HG02870 (cell line): Measurements from ENCODE around the gene TST.

Source experiments
- ATAC-seq: cut with Tn5 transposase; IDR thresholded peaks from one replicate; pipeline ENCODE4 v1.9.1; 2021; ENCODE audit warnings: mild to moderate bottlenecking, moderate library complexity; ENCODE audit not compliant: unreplicated experiment

TST gene

GRCh38 chr22:37054056-37054395 lies 34.8 kb upstream of the TST start:
- no peak for ATAC-seq

GRCh38 chr22:37053310-37054055 lies 34.2 kb upstream of the TST start:
- no peak for ATAC-seq

GRCh38 chr22:37052386-37053309 lies 33.4 kb upstream of the TST start:
- ATAC-seq = no peak

- peak; percentile 54 for ATAC-seq
These were observed 32.4 kb upstream of the TST start, which contains the start of gene KCTD17 for GRCh38 chr22:37051391-37052385. Gene KCTD17 (plus strand): TSS chr22:37051742. CDS start chr22:37051761, 19 bp downstream.

- ATAC-seq = no peak
These were observed 31.7 kb upstream of the TST start for GRCh38 chr22:37050913-37051312.

- ATAC-seq = no peak
These were observed 30.0 kb upstream of the TST start for GRCh38 chr22:37049224-37049623.

- no peak for ATAC-seq
These were observed 28.9 kb upstream of the TST start for GRCh38 chr22:37048133-37048532.

- no peak for ATAC-seq
These were observed 27.8 kb upstream of the TST start for GRCh38 chr22:37047006-37047405.

- ATAC-seq = no peak
These were observed 27.3 kb upstream of the TST start for GRCh38 chr22:37046589-37046988.

- no peak for ATAC-seq
These were observed 26.7 kb upstream of the TST start for GRCh38 chr22:37045958-37046357.

- ATAC-seq = no peak
These were observed 25.7 kb upstream of the TST start for GRCh38 chr22:37044634-37045625.

GRCh38 chr22:37043828-37044538 lies 24.7 kb upstream of the TST start:
- no peak for ATAC-seq

GRCh38 chr22:37043209-37043827 lies 24.1 kb upstream of the TST start:
- ATAC-seq = no peak

- no peak for ATAC-seq
These were observed 20.2 kb upstream of the TST start for GRCh38 chr22:37039466-37039865.

GRCh38 chr22:37037669-37038068 lies 18.4 kb upstream of the TST start:
- ATAC-seq = no peak

- ATAC-seq = no peak
These were observed 17.6 kb upstream of the TST start for GRCh38 chr22:37036655-37037377.

GRCh38 chr22:37033605-37034430 lies 14.6 kb upstream of the TST start:
- ATAC-seq = no peak
